Spleen (tissue), 11 donors: ENCODE measurements around the gene HUS1. TPM values are rescaled to one million over a fixed set of nuclear protein-coding genes. Genes with fewer than 3 reads are reported as not detected.

Source experiments
- DNase-seq: peaks from one replicate; pipeline ENCODE4 v3.0.0-alpha.2; 2020
- H3K27ac ChIP-seq, 8 donors: fragments of 200-600 bp; sonication (generic) in 7 of 8; 1 replicate in 4 of 8; 2 replicates in 4 of 8; pipeline versions ENCODE4 v1.5.0 to v1.8.0; 2016 to 2021; ENCODE audit warnings: inconsistent platforms in 4 of 8, mild to moderate bottlenecking in 4 of 8, moderate library complexity in 1 of 8
- H3K27me3 ChIP-seq, 7 donors: fragments of 200-600 bp; sonication (generic) in 6 of 7; replicated peaks in 1 of 7; 1 replicate in 4 of 7; 2 replicates in 3 of 7; pipeline versions ENCODE4 v1.5.0 to v1.8.0; 2016 to 2021; ENCODE audit warnings: inconsistent platforms in 3 of 7, mild to moderate bottlenecking in 1 of 7
- H3K36me3 ChIP-seq, 6 donors: fragments of 200-600 bp; sonication (generic) in 5 of 6; 1 replicate in 4 of 6; 2 replicates in 2 of 6; pipeline versions ENCODE4 v1.5.0 to v1.8.0; 2016 to 2021; ENCODE audit warnings: inconsistent platforms in 2 of 6
- H3K4me1 ChIP-seq, 6 donors: fragments of 200-600 bp; sonication (generic) in 5 of 6; 1 replicate in 3 of 6; 2 replicates in 3 of 6; pipeline versions ENCODE4 v1.5.0 to v1.8.0; 2016 to 2021; ENCODE audit warnings: inconsistent platforms in 3 of 6
- H3K4me3 ChIP-seq, 8 donors: fragments of 200-600 bp; sonication (generic) in 7 of 8; 1 replicate in 4 of 8; 2 replicates in 4 of 8; pipeline versions ENCODE4 v1.5.0 to v1.8.0; 2016 to 2021; ENCODE audit warnings: inconsistent platforms in 4 of 8, mild to moderate bottlenecking in 4 of 8, moderate library complexity in 2 of 8
- H3K9me3 ChIP-seq, 8 donors: fragments of 200-600 bp; sonication (generic) in 7 of 8; 1 replicate in 4 of 8; 2 replicates in 4 of 8; pipeline versions ENCODE4 v1.5.0 to v1.8.0; 2016 to 2021; ENCODE audit warnings: inconsistent platforms in 4 of 8
- CTCF ChIP-seq, 11 experiments: fragments of 200-600 bp in 7 of 11; fragments of 450-650 bp in 4 of 11; sonication (generic) in 4 of 11; IDR thresholded peaks in 8 of 11; conservative IDR thresholded peaks in 3 of 11; 1 replicate in 7 of 11; 2 replicates in 4 of 11; pipeline versions ENCODE4 v1.4.0 to v1.8.0; 2016 to 2021; ENCODE audit warnings: antibody characterized with exemption in 11 of 11, inconsistent platforms in 4 of 11, mild to moderate bottlenecking in 1 of 11
- POLR2A ChIP-seq, 3 donors: fragments of 450-650 bp; IDR thresholded peaks; one replicate each; pipeline ENCODE4 v1.5.1; 2017; ENCODE audit warnings: antibody characterized with exemption in 3 of 3, mild to moderate bottlenecking in 1 of 3
- POLR2AphosphoS5 ChIP-seq, 3 donors: sonication (generic); formaldehyde crosslinking; IDR thresholded peaks; one replicate each; pipeline ENCODE4 v1.5.1; 2017; ENCODE audit warnings: antibody characterized with exemption in 3 of 3
- WGBS, 5 donors: extraction: QIAGEN DNeasy Blood & Tissue Kit in 3 of 5; methylation state at CpG; one replicate each; pipeline versions ENCODE4 v1.1.5 to v1.1.7; 2013 to 2018; 5-methylcytosine and 5-hydroxymethylcytosine counted together
- intact Hi-C: fragments of 100-400 bp; cut with DNase I; formaldehyde crosslinking; loops from one replicate; pipeline ENCODE4 v1.15.0; 2023; ENCODE audit warnings: low total_unique reads
- polyA plus RNA-seq, 3 donors: library from polyadenylated mRNA; stranded (reverse); fragments of 200-250 nt; gene quantifications; one replicate each; pipeline ENCODE4 v1.2.1, GENCODE V29; 2013
- total RNA-seq, 7 donors: library from RNA; depleted of rRNA in 3 of 7; stranded (reverse); fragments of >200 nt in 3 of 7; fragmentation: NEBNext Ultra II Directional in 4 of 7; extraction: Animal tissue kit (Norgen Biotek cat#: 25700) in 4 of 7; gene quantifications; one replicate each; pipeline versions ENCODE4 v1.1.0 to v1.2.1, GENCODE V29; 2016 to 2021
- donor health status: healthy with polysubstance abuse.
- donor health status: DM: no; HTN: no; CAD: no; lungs with moderate emphysema.
- donor health status: DM: no; HTN: no; CAD: no.
- donor health status: Bipolar disorder and iron deficiency.
- donor health status: healthy.
- donor health status: DM: no; HTN: no; CAD: no.
- donor health status: DM: yes; HTN: yes; CAD: no.

Gene HUS1
- total and polyA plus RNA-seq, 10 donors = 4.8 to 74.2 (median 33.2) TPM

- 74 to 86% (median 82%) methylated on average over 6 of the region's 6 CpGs for WGBS, 5 donors
- TF ChIP-seq CTCF (IDR thresholded peaks at IDR 0.05 in 8 of 11, conservative IDR thresholded peaks at IDR 0.05 in 3 of 11) (peak in 1 of 11 experiments; percentile 10), POLR2A (IDR thresholded peaks at IDR 0.05) (no peak)
- intact Hi-C loops = no loop called here
- Histone ChIP-seq H3K27me3 (no peaks in the 10 kb centered on the region), H3K27ac (peak overlapping the region in 2 of 8 donors; percentile 31 to 65), H3K4me1 (peaks cover 4 to 69% (median 35%) of the 10 kb centered on the region in 6 donors), H3K9me3 (no peaks in the 10 kb centered on the region), H3K36me3 (no peaks in the 10 kb centered on the region), H3K4me3 (no peak overlapping the region)
- peak; percentile 51 for DNase-seq
Observed at GRCh38 chr7:47938574-47939165, 40.7 kb downstream of the HUS1 start.

- 56 to 81% (median 74%) methylated on average over 9 to 11 of the region's 11 CpGs for WGBS, 5 donors
- DNase-seq = no peak
- intact Hi-C loops = no loop called here
- TF ChIP-seq POLR2A (IDR thresholded peaks at IDR 0.05) = no peak
- TF ChIP-seq CTCF (IDR thresholded peaks at IDR 0.05 in 8 of 11, conservative IDR thresholded peaks at IDR 0.05 in 3 of 11) = no peak
- TF ChIP-seq POLR2AphosphoS5 (IDR thresholded peaks at IDR 0.05) = peak in 2 of 3 donors; percentile 61 to 74
- H3K9me3 ChIP-seq = no peaks in the 10 kb centered on the region
- H3K4me3 ChIP-seq = peak overlapping the region in 1 of 8 donors; percentile 49
- peak overlapping the region in 4 of 8 donors; percentile 28 to 65 (median 45) for H3K27ac ChIP-seq
- H3K4me1 ChIP-seq = peaks cover 4 to 64% (median 32%) of the 10 kb centered on the region in 6 donors
- H3K27me3 ChIP-seq = no peaks in the 10 kb centered on the region
- H3K36me3 ChIP-seq = no peaks in the 10 kb centered on the region
Observed at GRCh38 chr7:47937711-47938573, 41.5 kb downstream of the HUS1 start.

GRCh38 chr7:47937065-47937687, 42.2 kb downstream of the HUS1 start:
- DNase-seq = peak; percentile 83
- TF ChIP-seq POLR2AphosphoS5 (IDR thresholded peaks at IDR 0.05) (peak in 2 of 3 donors; percentile 63 to 81), POLR2A (IDR thresholded peaks at IDR 0.05) (no peak)
- peak overlapping the region in 1 of 8 donors; percentile 49 for H3K4me3 ChIP-seq
- 55 to 72% (median 61%) methylated on average over 13 to 17 of the region's 17 CpGs for WGBS, 5 donors
- peak overlapping the region in 4 of 8 donors; percentile 28 to 65 (median 45) for H3K27ac ChIP-seq
- H3K4me1 ChIP-seq = peaks cover 4 to 58% (median 32%) of the 10 kb centered on the region in 6 donors
- no peaks in the 10 kb centered on the region for H3K27me3 ChIP-seq
- H3K36me3 ChIP-seq = no peaks in the 10 kb centered on the region
- intact Hi-C loops = no loop called here
- no peaks in the 10 kb centered on the region for H3K9me3 ChIP-seq

GRCh38 chr7:47936323-47936722, 43.1 kb downstream of the HUS1 start:
- no peaks in the 10 kb centered on the region for H3K36me3 ChIP-seq
- H3K9me3 ChIP-seq = no peaks in the 10 kb centered on the region
- DNase-seq = no peak
- no peaks in the 10 kb centered on the region for H3K27me3 ChIP-seq
- no peak overlapping the region for H3K4me3 ChIP-seq
- intact Hi-C loops = no loop called here
- H3K4me1 ChIP-seq = peaks cover 4 to 50% (median 29%) of the 10 kb centered on the region in 6 donors
- TF ChIP-seq POLR2AphosphoS5 (IDR thresholded peaks at IDR 0.05) (no peak), POLR2A (IDR thresholded peaks at IDR 0.05) (no peak), CTCF (IDR thresholded peaks at IDR 0.05 in 8 of 11, conservative IDR thresholded peaks at IDR 0.05 in 3 of 11) (no peak)
- WGBS, 5 donors = 80 to 90% (median 84%) methylated on average over 4 of the region's 4 CpGs
- H3K27ac ChIP-seq = no peak overlapping the region
